Loucy (cell line): ENCODE measurements around the gene ARID1B.

Experiments used
- CTCF ChIP-seq: fragments of 200-600 bp; sonication (generic); conservative IDR thresholded peaks from 2 replicates; pipeline ENCODE4 v1.5.1; 2014; ENCODE audit warnings: mild to moderate bottlenecking, antibody characterized with exemption, low read length
- EZH2phosphoT487 ChIP-seq: fragments of 200-600 bp; IDR thresholded peaks from 2 replicates; pipeline ENCODE4 v1.6.1; 2018; ENCODE audit warnings: antibody characterized with exemption, mild to moderate bottlenecking, moderate library complexity, borderline replicate concordance

GRCh38 chr6:157225575-157225995 lies 448.4 kb downstream of the ARID1B start:
- TF ChIP-seq CTCF (no peak), EZH2phosphoT487 (no peak)
